Aorta (tissue), 5 donors: ENCODE measurements around the gene MTX3. TPM values are rescaled to one million over a fixed set of nuclear protein-coding genes. Genes with fewer than 3 reads are reported as not detected.

ENCODE experiments used
- ATAC-seq: fragments of 200-7000 bp; cut with Tn5 transposase; one replicate; pipeline ENCODE4 v1.9.1; 2022; ENCODE audit warnings: moderate library complexity; ENCODE audit not compliant: low FRiP score
- DNase-seq, 2 donors: peaks; one replicate each; pipeline ENCODE4 v3.0.0-alpha.2; 2020
- H3K27ac ChIP-seq, 2 donors: one replicate each; pipeline ENCODE4 v1.5.1; 2013; ENCODE audit warnings: low read length in 2 of 2, mild to moderate bottlenecking in 2 of 2, moderate library complexity in 2 of 2, control low read depth in 1 of 2, inconsistent platforms in 1 of 2, low read depth in 1 of 2
- H3K27me3 ChIP-seq, 2 donors: one replicate each; pipeline ENCODE4 v1.6.1; 2013; ENCODE audit warnings: control low read depth in 1 of 2, low read length in 1 of 2, mild to moderate bottlenecking in 1 of 2, moderate library complexity in 1 of 2; ENCODE audit not compliant: insufficient read depth in 2 of 2, control insufficient read depth in 1 of 2
- H3K36me3 ChIP-seq, 2 donors: one replicate each; pipeline ENCODE4 v1.6.1; 2013; ENCODE audit warnings: control low read depth in 1 of 2, low read length in 1 of 2, mild to moderate bottlenecking in 1 of 2; ENCODE audit not compliant: insufficient read depth in 2 of 2, control insufficient read depth in 1 of 2
- H3K4me1 ChIP-seq, 2 donors: one replicate each; pipeline ENCODE4 v1.6.1; 2013; ENCODE audit warnings: low read length in 2 of 2, control low read depth in 1 of 2, mild to moderate bottlenecking in 1 of 2, moderate library complexity in 1 of 2; ENCODE audit not compliant: insufficient read depth in 2 of 2, control insufficient read depth in 1 of 2
- H3K4me3 ChIP-seq, 2 donors: one replicate each; pipeline ENCODE4 v1.5.1; 2013; ENCODE audit warnings: low read length in 2 of 2, control low read depth in 1 of 2, mild to moderate bottlenecking in 1 of 2
- H3K9me3 ChIP-seq: one replicate; pipeline ENCODE4 v1.6.1; 2013; ENCODE audit warnings: mild to moderate bottlenecking, low read length; ENCODE audit not compliant: control insufficient read depth
- WGBS, 2 donors: extraction: QIAGEN DNeasy Blood & Tissue Kit; methylation state at CpG; one replicate each; pipeline ENCODE4 v1.1.7; 2013; 5-methylcytosine and 5-hydroxymethylcytosine counted together
- intact Hi-C, 2 donors: fragments of 100-400 bp; cut with DNase I; formaldehyde crosslinking; loops; one replicate each; pipeline versions ENCODE4 v1.14.2 to v1.15.0; 2022
- polyA plus RNA-seq, 2 donors: library from polyadenylated mRNA; stranded (reverse); fragments of 200-250 nt; gene quantifications; one replicate each; pipeline ENCODE4 v1.2.3, GENCODE V29; 2013
- total RNA-seq, 2 donors: library from RNA; stranded (reverse); fragmentation: NEBNext Ultra II Directional; extraction: Animal tissue kit (Norgen Biotek cat#: 25700); gene quantifications; one replicate each; pipeline ENCODE4 v1.2.1, GENCODE V29; 2021
- donor health status: healthy with polysubstance abuse.
- donor health status: Bipolar disorder and iron deficiency.
- donor health status: DM: no; HTN: no; CAD: no.
- donor health status: DM: no; HTN: no; CAD: no.
- donor health status: DM: yes; HTN: yes; CAD: no.

MTX3 gene
- total and polyA plus RNA-seq, 4 donors: 6.5 to 16.6 (median 10.5) TPM

- Histone ChIP-seq H3K9me3 (peaks cover 2% of the 10 kb centered on the region), H3K36me3 (no peaks in the 10 kb centered on the region), H3K4me1 (no peaks in the 10 kb centered on the region), H3K4me3 (no peak overlapping the region), H3K27me3 (no peaks in the 10 kb centered on the region), H3K27ac (no peak overlapping the region)
- 71 to 80% methylated on average over 1 of the region's 1 CpG for WGBS, 2 donors
- ATAC-seq (no peak), DNase-seq (no peak)
- intact Hi-C loops: no loop called here
Measured at GRCh38 chr5:80031109-80031508, 40.0 kb upstream of the MTX3 start.

GRCh38 chr5:80026841-80027240, 35.8 kb upstream of the MTX3 start:
- Histone ChIP-seq H3K4me1 (no peaks in the 10 kb centered on the region), H3K9me3 (no peaks in the 10 kb centered on the region), H3K4me3 (no peak overlapping the region), H3K27me3 (no peaks in the 10 kb centered on the region), H3K27ac (no peak overlapping the region), H3K36me3 (no peaks in the 10 kb centered on the region)
- no peak for ATAC-seq
- intact Hi-C loops: no loop called here
- DNase-seq: no peak

- intact Hi-C loops: no loop called here
- no peak overlapping the region for H3K27ac ChIP-seq
- H3K36me3 ChIP-seq: no peaks in the 10 kb centered on the region
- 79 to 82% methylated on average over 2 of the region's 2 CpGs for WGBS, 2 donors
- H3K27me3 ChIP-seq: no peaks in the 10 kb centered on the region
- no peaks in the 10 kb centered on the region for H3K4me1 ChIP-seq
- DNase-seq: no peak
- no peak overlapping the region for H3K4me3 ChIP-seq
- ATAC-seq: no peak
- H3K9me3 ChIP-seq: peaks cover 1% of the 10 kb centered on the region
Measured at GRCh38 chr5:80025069-80025468, 34.0 kb upstream of the MTX3 start.

- DNase-seq: no peak
- Histone ChIP-seq H3K4me3 (no peak overlapping the region), H3K27me3 (no peaks in the 10 kb centered on the region), H3K27ac (no peak overlapping the region), H3K4me1 (no peaks in the 10 kb centered on the region), H3K36me3 (no peaks in the 10 kb centered on the region), H3K9me3 (no peaks in the 10 kb centered on the region)
- intact Hi-C loops: no loop called here
- 69 to 76% methylated on average over 5 of the region's 5 CpGs for WGBS, 2 donors
- no peak for ATAC-seq
Measured at GRCh38 chr5:80010754-80011392, 19.8 kb upstream of the MTX3 start.

- DNase-seq (no peak), ATAC-seq (no peak)
- Histone ChIP-seq H3K4me1 (no peaks in the 10 kb centered on the region), H3K36me3 (no peaks in the 10 kb centered on the region), H3K4me3 (no peak overlapping the region), H3K9me3 (no peaks in the 10 kb centered on the region), H3K27me3 (no peaks in the 10 kb centered on the region), H3K27ac (no peak overlapping the region)
- intact Hi-C loops: no loop called here
- 27% methylated on average over 4 of the region's 4 CpGs for WGBS, 2 donors
Measured at GRCh38 chr5:80008995-80009765, 18.1 kb upstream of the MTX3 start.

GRCh38 chr5:80002677-80003076, 11.6 kb upstream of the MTX3 start:
- intact Hi-C loops: no loop called here

GRCh38 chr5:79999722-80000121, 8.7 kb upstream of the MTX3 start:
- Histone ChIP-seq H3K4me3 (no peak overlapping the region), H3K27ac (no peak overlapping the region), H3K36me3 (no peaks in the 10 kb centered on the region), H3K9me3 (no peaks in the 10 kb centered on the region), H3K27me3 (no peaks in the 10 kb centered on the region), H3K4me1 (no peaks in the 10 kb centered on the region)
- DNase-seq: no peak
- intact Hi-C loops: no loop called here
- ATAC-seq: no peak
- WGBS, 2 donors: 93 to 97% methylated on average over 1 of the region's 1 CpG

More at GRCh38 chr5:80002677-80003076, 11.6 kb upstream of the MTX3 start:
- Histone ChIP-seq H3K27me3 (no peaks in the 10 kb centered on the region), H3K36me3 (no peaks in the 10 kb centered on the region), H3K27ac (no peak overlapping the region), H3K4me1 (no peaks in the 10 kb centered on the region), H3K9me3 (no peaks in the 10 kb centered on the region), H3K4me3 (no peak overlapping the region)
- ATAC-seq (no peak), DNase-seq (no peak)
- WGBS, 2 donors: 89 to 99% methylated on average over 1 of the region's 1 CpG

GRCh38 chr5:79992891-79993657, 2.0 kb upstream of the MTX3 start:
- Histone ChIP-seq H3K36me3 (peaks cover 0 to 2% of the 10 kb centered on the region in 2 donors), H3K27ac (no peak overlapping the region), H3K9me3 (no peaks in the 10 kb centered on the region), H3K4me1 (peaks cover 0 to 3% of the 10 kb centered on the region in 2 donors), H3K27me3 (no peaks in the 10 kb centered on the region), H3K4me3 (no peak overlapping the region)
- intact Hi-C loops: loop anchor here in 1 of 2 donors (5.0 kb wide), 1 partner anchor 89 kb away; no protein-coding TSS in a partner anchor
- ATAC-seq (no peak), DNase-seq (no peak)
- WGBS, 2 donors: 80 to 82% methylated on average over 2 of the region's 2 CpGs
